ENCODE data around the gene ROCK2.

The ROCK2 gene

DNA sequence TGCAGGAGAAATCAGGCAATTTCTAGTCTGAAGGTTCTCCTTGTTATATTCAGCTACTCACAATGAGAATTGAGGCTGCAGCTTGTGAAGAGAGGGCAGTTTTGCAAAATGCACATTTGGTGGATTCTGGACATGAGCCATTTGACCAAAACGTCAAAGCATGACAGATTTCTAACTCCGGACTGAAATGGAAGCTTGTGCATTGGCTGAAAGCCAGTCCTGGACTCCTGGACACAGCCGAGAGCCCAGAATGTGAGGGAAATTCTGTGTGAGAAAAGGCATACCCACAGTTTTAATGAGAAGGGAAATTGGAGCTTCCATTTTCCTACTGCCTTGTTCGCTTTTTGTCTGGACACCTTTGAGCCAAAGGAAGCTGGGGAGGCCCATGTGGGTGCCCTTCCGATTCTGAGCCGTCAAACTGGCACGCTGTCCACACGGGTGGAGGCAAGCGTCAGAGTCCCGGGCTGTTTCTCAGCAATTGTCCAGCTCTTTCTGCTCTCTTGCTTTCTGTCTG lies 23.7 kb upstream of the ROCK2 start:
- 93 to 94% methylated on average over 10 of the region's 10 CpGs for WGBS, 2 experiments
- no peak overlapping the region for H3K27ac ChIP-seq (ENCODE audit: insufficient read depth, low read depth, low read length, poor library complexity, severe bottlenecking)
- no peaks in the 10 kb centered on the region for H3K4me1 ChIP-seq (ENCODE audit: control insufficient read depth, insufficient read depth, low read length)
- H3K36me3 ChIP-seq (ENCODE audit: control insufficient read depth, insufficient read depth, low read length) = no peaks in the 10 kb centered on the region
- no peak overlapping the region for H3K4me3 ChIP-seq (ENCODE audit: insufficient read depth, low read depth, low read length)
- no peaks in the 10 kb centered on the region for H3K27me3 ChIP-seq (ENCODE audit: control insufficient read depth, insufficient read depth, low read length, poor library complexity, severe bottlenecking)
- no peaks in the 10 kb centered on the region for H3K9me3 ChIP-seq (ENCODE audit: control insufficient read depth, low read length)

DNA sequence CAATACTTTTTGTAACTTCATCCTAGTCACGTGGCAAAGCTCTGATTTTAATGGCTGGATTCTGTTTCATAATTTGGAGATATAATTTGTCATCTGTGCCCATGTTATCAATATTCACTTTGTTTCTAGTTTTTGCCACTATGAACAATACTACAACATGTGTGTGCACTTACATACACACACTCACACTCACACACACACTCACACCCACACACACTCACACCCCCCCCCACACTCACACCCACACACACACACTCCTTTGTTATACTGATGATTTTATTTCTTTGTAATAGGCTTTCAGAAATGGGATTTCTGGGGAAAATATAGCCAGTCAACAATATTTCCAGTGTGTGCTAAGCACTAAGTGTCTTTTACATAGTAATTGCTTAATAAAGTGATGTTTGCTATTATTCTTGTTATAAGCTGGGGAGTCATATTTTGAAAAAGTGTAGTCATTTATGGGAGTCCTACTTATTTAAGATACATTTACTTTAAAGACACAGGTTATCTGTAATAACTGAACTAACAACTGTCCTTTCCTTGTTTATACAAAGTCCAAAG lies 22.8 kb upstream of the ROCK2 start:
- Histone ChIP-seq H3K9me3 (ENCODE audit: control insufficient read depth, low read length) (no peaks in the 10 kb centered on the region), H3K36me3 (ENCODE audit: control insufficient read depth, insufficient read depth, low read length) (no peaks in the 10 kb centered on the region), H3K27me3 (ENCODE audit: control insufficient read depth, insufficient read depth, low read length, poor library complexity, severe bottlenecking) (no peaks in the 10 kb centered on the region), H3K27ac (ENCODE audit: insufficient read depth, low read depth, low read length, poor library complexity, severe bottlenecking) (no peak overlapping the region), H3K4me3 (ENCODE audit: insufficient read depth, low read depth, low read length) (no peak overlapping the region), H3K4me1 (ENCODE audit: control insufficient read depth, insufficient read depth, low read length) (no peaks in the 10 kb centered on the region)
- WGBS, 2 experiments = 83 to 100% methylated on average over 1 of the region's 1 CpG

DNA sequence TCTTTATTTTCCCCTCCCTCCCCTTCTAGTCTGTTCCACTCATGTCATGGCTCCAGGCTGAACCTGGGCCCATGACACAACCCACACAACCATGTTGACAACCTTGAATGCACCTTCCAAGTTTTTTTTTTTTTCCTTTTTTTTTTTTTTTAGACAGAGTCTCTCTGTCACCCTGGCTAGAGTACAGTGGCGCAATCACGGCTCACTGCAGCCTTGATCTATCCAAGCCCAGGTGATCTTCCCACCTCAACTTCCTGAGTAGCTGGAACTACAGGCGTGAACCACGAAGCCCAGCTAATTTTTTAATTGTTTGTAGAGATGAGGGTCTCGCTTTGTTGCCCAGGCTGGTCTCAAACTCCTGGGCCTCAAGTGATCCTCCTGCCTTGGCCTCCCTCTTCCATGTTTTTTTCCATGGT lies 21.9 kb upstream of the ROCK2 start:
- no peaks in the 10 kb centered on the region for H3K4me1 ChIP-seq (ENCODE audit: control insufficient read depth, insufficient read depth, low read length)
- no peak overlapping the region for H3K27ac ChIP-seq (ENCODE audit: insufficient read depth, low read depth, low read length, poor library complexity, severe bottlenecking)
- WGBS, 2 experiments = 88 to 98% methylated on average over 3 to 5 of the region's 5 CpGs
- no peaks in the 10 kb centered on the region for H3K36me3 ChIP-seq (ENCODE audit: control insufficient read depth, insufficient read depth, low read length)
- H3K27me3 ChIP-seq (ENCODE audit: control insufficient read depth, insufficient read depth, low read length, poor library complexity, severe bottlenecking) = no peaks in the 10 kb centered on the region
- no peak overlapping the region for H3K4me3 ChIP-seq (ENCODE audit: insufficient read depth, low read depth, low read length)
- H3K9me3 ChIP-seq (ENCODE audit: control insufficient read depth, low read length) = no peaks in the 10 kb centered on the region

DNA sequence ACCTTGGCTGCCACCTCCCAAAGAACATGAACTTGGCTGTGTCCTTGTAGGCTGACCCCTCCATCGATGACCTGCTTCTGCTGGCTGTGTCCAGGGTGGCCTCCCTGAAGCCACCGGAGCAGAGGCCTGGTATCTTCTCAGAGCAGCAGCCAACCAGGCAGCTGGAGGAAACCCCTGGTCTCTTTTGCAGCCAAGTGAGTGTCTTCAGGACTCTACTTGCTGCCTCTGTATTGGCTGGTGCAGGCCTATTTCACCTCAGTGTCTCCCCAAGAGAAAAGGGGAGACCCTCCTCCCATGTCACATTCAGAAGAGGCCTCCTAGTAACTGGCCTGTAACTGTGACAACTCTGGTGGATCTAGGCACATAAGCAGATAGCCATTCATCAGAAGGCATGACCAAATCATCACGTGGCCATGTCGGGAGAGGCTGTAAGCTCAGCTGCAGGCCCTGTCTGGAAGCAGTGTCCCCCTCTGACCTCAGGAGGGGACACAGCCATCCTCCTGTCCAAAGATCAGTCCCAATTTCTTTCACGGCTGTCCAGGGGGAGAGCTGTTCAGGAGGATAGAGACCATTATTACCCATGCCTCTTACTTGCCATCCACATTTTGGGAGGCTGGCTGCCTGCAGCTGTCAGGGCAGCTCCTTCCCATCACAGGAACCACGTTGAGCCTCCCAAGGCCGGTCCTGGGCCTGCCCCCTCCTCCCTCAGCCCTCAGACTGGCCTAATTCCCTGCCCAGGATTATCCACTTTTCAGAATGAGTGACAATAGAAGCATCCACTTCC lies 20.9 kb upstream of the ROCK2 start:
- H3K27me3 ChIP-seq (ENCODE audit: control insufficient read depth, insufficient read depth, low read length, poor library complexity, severe bottlenecking) = no peaks in the 10 kb centered on the region
- WGBS, 2 experiments = 63 to 65% methylated on average over 7 of the region's 7 CpGs
- H3K27ac ChIP-seq (ENCODE audit: insufficient read depth, low read depth, low read length, poor library complexity, severe bottlenecking) = no peak overlapping the region
- no peak overlapping the region for H3K4me3 ChIP-seq (ENCODE audit: insufficient read depth, low read depth, low read length)
- no peaks in the 10 kb centered on the region for H3K36me3 ChIP-seq (ENCODE audit: control insufficient read depth, insufficient read depth, low read length)
- no peaks in the 10 kb centered on the region for H3K4me1 ChIP-seq (ENCODE audit: control insufficient read depth, insufficient read depth, low read length)
- H3K9me3 ChIP-seq (ENCODE audit: control insufficient read depth, low read length) = no peaks in the 10 kb centered on the region

DNA sequence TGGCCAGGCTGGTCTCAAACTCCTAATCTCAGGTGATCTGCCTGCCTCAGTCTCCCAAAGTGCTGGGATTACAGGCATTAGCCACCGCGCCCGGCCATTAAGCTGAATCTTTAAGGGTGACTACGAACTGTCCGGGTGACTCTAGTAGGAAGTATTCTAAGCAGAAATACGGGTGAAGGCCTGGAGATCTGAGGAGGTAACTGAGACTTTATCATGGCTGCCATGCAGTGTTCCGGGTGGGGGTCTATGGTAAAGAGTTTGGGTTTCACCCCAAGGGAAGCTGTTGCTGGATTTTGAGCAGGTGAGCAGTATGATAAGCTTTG lies 20.1 kb upstream of the ROCK2 start:
- WGBS, 2 experiments = 93 to 96% methylated on average over 7 of the region's 7 CpGs
- no peak overlapping the region for H3K27ac ChIP-seq (ENCODE audit: insufficient read depth, low read depth, low read length, poor library complexity, severe bottlenecking)
- no peak overlapping the region for H3K4me3 ChIP-seq (ENCODE audit: insufficient read depth, low read depth, low read length)
- H3K27me3 ChIP-seq (ENCODE audit: control insufficient read depth, insufficient read depth, low read length, poor library complexity, severe bottlenecking) = no peaks in the 10 kb centered on the region
- H3K9me3 ChIP-seq (ENCODE audit: control insufficient read depth, low read length) = no peaks in the 10 kb centered on the region
- H3K4me1 ChIP-seq (ENCODE audit: control insufficient read depth, insufficient read depth, low read length) = no peaks in the 10 kb centered on the region
- H3K36me3 ChIP-seq (ENCODE audit: control insufficient read depth, insufficient read depth, low read length) = no peaks in the 10 kb centered on the region

DNA sequence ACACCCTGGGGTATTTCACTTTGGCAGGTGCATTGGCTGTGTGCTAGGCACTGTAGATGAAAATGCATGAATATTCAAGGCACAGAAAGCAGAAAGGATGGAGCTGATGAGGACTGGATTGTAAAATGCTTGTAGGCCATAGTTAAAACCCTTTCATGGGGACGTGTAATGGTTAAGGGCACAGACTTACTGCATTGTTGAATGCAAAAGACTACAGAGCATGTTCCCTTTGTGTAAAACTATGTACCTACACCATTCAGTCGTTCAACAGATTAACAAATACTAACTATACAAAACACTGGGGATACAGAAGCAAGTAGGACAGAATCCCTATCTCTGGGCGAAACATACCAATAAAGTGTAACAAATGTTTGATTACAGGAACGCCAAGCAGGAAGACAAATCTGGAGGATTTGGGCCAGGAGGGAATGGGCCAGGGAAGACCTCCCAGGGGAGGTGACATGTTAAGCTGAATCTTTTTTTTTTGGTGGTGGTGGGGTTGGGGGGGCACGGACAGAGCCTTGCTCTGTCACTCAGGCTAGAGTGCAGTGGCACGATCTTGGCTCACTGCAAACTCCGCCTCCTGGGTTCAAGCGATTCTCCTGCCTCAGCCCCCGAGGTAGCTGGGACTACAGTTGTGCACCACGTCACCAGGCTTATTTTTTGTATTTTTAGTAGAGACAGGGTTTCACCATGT lies 19.6 kb upstream of the ROCK2 start:
- Histone ChIP-seq H3K4me1 (ENCODE audit: control insufficient read depth, insufficient read depth, low read length) (no peaks in the 10 kb centered on the region), H3K27me3 (ENCODE audit: control insufficient read depth, insufficient read depth, low read length, poor library complexity, severe bottlenecking) (no peaks in the 10 kb centered on the region), H3K9me3 (ENCODE audit: control insufficient read depth, low read length) (no peaks in the 10 kb centered on the region), H3K4me3 (ENCODE audit: insufficient read depth, low read depth, low read length) (no peak overlapping the region), H3K36me3 (ENCODE audit: control insufficient read depth, insufficient read depth, low read length) (no peaks in the 10 kb centered on the region), H3K27ac (ENCODE audit: insufficient read depth, low read depth, low read length, poor library complexity, severe bottlenecking) (no peak overlapping the region)
- 92 to 93% methylated on average over 10 of the region's 10 CpGs for WGBS, 2 experiments

DNA sequence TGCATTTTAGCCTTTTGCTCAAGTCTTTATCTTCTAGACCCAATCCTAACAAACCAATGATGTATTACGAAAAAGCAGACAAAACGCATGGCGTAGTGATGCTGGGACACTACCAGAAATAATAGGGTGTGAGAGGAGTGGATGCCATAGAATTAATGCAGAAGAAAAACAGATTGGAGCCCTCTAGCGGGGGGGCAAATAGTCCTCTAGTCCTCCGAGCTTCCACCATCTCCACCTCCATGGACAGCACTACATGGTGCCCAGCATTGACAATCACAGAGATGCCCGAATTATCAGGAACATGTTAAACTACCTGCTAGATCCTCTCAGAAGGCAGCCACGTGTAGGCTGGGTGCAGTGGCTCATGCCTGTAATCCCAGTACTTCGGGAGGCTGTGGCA lies 15.4 kb upstream of the ROCK2 start:
- Histone ChIP-seq H3K9me3 (ENCODE audit: control insufficient read depth, low read length) (no peaks in the 10 kb centered on the region), H3K36me3 (ENCODE audit: control insufficient read depth, insufficient read depth, low read length) (no peaks in the 10 kb centered on the region), H3K27ac (ENCODE audit: insufficient read depth, low read depth, low read length, poor library complexity, severe bottlenecking) (no peak overlapping the region), H3K27me3 (ENCODE audit: control insufficient read depth, insufficient read depth, low read length, poor library complexity, severe bottlenecking) (no peaks in the 10 kb centered on the region), H3K4me1 (ENCODE audit: control insufficient read depth, insufficient read depth, low read length) (peaks cover 8% of the 10 kb centered on the region), H3K4me3 (ENCODE audit: insufficient read depth, low read depth, low read length) (no peak overlapping the region)
- WGBS, 2 experiments = 91 to 94% methylated on average over 8 of the region's 8 CpGs

DNA sequence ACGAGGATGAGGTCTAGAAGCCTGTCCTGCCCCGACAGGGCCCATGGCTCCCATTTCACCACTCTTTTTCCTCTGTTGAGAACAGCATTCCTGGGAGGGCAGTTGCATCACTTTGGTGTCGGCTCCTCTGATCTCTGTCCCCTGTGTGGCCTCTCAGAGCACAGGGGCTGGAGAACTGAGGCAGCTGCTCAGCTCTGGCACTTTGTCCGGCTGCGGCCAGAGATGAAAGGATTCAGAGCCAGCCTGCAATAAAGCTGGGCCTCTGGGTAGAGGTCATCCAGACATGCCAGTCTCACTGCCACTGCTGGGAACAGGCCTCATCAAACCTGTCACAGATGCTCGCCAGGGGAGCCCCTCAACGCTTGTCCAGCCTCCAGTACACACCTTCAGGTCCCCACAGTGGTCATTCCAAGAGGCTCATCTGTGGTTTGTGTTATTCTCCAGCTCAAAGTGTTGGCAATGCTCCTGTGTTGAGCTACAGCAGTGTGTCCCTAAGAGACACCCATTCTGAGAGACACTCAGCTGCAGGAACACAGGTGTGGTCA lies 13.1 kb upstream of the ROCK2 start:
- no peak overlapping the region for H3K4me3 ChIP-seq (ENCODE audit: insufficient read depth, low read depth, low read length)
- H3K9me3 ChIP-seq (ENCODE audit: control insufficient read depth, low read length) = no peaks in the 10 kb centered on the region
- WGBS, 2 experiments = 83 to 88% methylated on average over 7 of the region's 7 CpGs
- H3K4me1 ChIP-seq (ENCODE audit: control insufficient read depth, insufficient read depth, low read length) = peaks cover 8% of the 10 kb centered on the region
- H3K27me3 ChIP-seq (ENCODE audit: control insufficient read depth, insufficient read depth, low read length, poor library complexity, severe bottlenecking) = no peaks in the 10 kb centered on the region
- H3K36me3 ChIP-seq (ENCODE audit: control insufficient read depth, insufficient read depth, low read length) = no peaks in the 10 kb centered on the region
- H3K27ac ChIP-seq (ENCODE audit: insufficient read depth, low read depth, low read length, poor library complexity, severe bottlenecking) = no peak overlapping the region

DNA sequence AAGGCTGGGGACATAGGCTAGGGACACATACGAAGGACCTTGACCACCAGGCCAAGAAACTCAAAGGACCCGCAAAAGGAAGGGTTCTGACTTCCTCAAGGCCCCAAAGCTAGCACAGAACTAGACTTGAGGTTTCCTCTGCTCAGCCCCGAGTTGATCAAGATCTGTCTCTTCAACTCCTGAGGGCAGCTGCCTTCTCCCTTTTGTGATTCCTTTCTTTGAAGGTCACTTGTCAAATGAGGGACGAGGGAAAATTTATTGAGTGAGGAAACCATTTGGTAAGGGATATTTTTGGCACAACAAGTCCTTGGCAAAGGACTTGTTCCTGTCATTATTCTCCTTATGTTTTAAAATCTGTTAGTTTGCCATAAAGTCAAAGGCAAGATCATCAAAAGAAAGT lies 12.3 kb upstream of the ROCK2 start:
- 91 to 93% methylated on average over 4 of the region's 4 CpGs for WGBS, 2 experiments
- no peaks in the 10 kb centered on the region for H3K36me3 ChIP-seq (ENCODE audit: control insufficient read depth, insufficient read depth, low read length)
- no peaks in the 10 kb centered on the region for H3K27me3 ChIP-seq (ENCODE audit: control insufficient read depth, insufficient read depth, low read length, poor library complexity, severe bottlenecking)
- peaks cover 8% of the 10 kb centered on the region for H3K4me1 ChIP-seq (ENCODE audit: control insufficient read depth, insufficient read depth, low read length)
- H3K27ac ChIP-seq (ENCODE audit: insufficient read depth, low read depth, low read length, poor library complexity, severe bottlenecking) = no peak overlapping the region
- no peaks in the 10 kb centered on the region for H3K9me3 ChIP-seq (ENCODE audit: control insufficient read depth, low read length)
- no peak overlapping the region for H3K4me3 ChIP-seq (ENCODE audit: insufficient read depth, low read depth, low read length)

All from ectodermal cell (in vitro differentiated cells).